Left ventricle myocardium superior (tissue), 1 donor: ENCODE measurements around the gene COL17A1. TPM values are rescaled to one million over a fixed set of nuclear protein-coding genes. Genes with fewer than 3 reads are reported as not detected.
A peak's percentile ranks its signal among the peaks of the same experiment; 100 is the strongest.

Experiments used
- ATAC-seq: fragments of 200-7000 bp; cut with Tn5 transposase; one replicate; pipeline ENCODE4 v1.9.1; 2020; ENCODE audit warnings: mild to moderate bottlenecking, moderate library complexity
- DNase-seq: peaks from one replicate; pipeline ENCODE4 v3.0.0-alpha.2; 2020
- intact Hi-C: fragments of 100-400 bp; cut with micrococcal nuclease; formaldehyde crosslinking; loops from one replicate; pipeline ENCODE4 v1.11.0; 2022
- total RNA-seq: library from RNA; stranded (reverse); fragmentation: NEBNext Ultra II Directional; extraction: Animal tissue kit (Norgen Biotek cat#: 25700); gene quantifications from one replicate; pipeline ENCODE4 v1.2.1, GENCODE V29; 2021
- donor health status: DM: no; HTN: yes; CAD: no; lungs with severe emphysema.

COL17A1 gene
- total RNA-seq, 1 donor from 2014 or later = 0.32 TPM

- intact Hi-C loops = no loop called here
- DNase-seq = no peak
- no peak for ATAC-seq
These were observed 14.3 kb upstream of the COL17A1 start for GRCh38 chr10:104099941-104100340.

- ATAC-seq (no peak), DNase-seq (no peak)
- intact Hi-C loops = no loop called here
These were observed 13.6 kb upstream of the COL17A1 start for GRCh38 chr10:104099269-104099668.

GRCh38 chr10:104098358-104098925 lies 12.8 kb upstream of the COL17A1 start:
- ATAC-seq (no peak), DNase-seq (no peak)
- intact Hi-C loops = no loop called here

- DNase-seq (no peak), ATAC-seq (no peak)
- intact Hi-C loops = no loop called here
These were observed 11.0 kb upstream of the COL17A1 start for GRCh38 chr10:104096692-104097091.

DNA sequence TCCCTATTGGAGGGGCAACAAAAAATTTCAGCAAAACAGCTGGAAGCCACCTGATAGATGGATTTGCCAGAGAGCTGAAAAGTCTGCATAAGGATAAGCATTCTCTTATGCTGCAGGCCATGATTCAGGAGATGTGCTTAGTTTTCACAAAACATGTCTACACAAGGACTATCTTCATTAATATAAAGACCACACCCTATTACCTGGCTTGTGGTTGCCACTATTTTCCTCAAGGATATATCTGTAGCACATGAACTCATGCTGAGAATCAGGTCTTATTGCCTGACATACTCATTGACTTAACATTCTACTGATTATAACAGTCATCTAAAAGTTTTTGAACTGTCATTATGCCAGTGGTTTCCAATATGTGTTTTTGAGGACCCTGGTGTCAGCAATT lies 7.1 kb upstream of the COL17A1 start:
- ATAC-seq (no peak), DNase-seq (no peak)
- intact Hi-C loops = no loop called here

DNA sequence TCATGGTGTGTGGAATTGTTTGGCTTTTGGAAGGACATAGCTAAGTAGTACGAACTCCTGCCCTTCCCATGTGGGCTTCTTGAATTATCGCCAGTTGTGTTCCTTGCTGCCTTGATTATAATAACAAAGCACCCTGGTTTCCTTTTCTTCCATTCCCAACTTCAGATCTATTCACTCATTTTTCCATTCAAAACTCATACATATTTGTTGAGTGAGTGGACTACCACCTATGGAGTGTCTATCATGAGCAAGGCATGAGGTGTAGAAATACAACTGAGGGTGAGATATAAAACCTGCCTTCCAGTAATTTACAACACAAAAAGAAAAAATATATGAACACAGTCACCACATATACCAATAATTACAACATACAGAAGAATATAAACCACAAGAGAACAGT lies 4.9 kb upstream of the COL17A1 start:
- DNase-seq = no peak
- no peak for ATAC-seq
- intact Hi-C loops = no loop called here

DNA sequence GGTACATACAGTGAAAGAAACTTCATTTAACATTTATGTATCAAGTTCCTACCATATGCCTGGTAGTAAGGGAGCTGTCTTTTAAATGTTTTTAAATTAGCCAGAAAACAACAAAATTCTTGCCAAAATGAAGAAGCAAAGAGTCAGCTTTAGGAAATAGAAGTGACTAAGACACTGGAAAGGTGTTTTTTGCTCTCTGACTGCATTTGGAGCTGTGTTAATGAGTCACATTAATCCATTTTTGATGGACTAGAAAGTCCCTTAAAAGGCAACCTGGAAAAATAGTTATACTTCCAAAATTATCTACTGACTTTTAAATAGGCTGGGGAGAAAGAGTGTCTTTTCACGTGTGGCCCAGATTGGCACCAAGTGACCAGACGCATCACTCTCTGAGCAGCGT lies 3.9 kb upstream of the COL17A1 start:
- ATAC-seq = no peak
- intact Hi-C loops = no loop called here
- DNase-seq = no peak

GRCh38 chr10:104088239-104088638 lies 2.6 kb upstream of the COL17A1 start:
- intact Hi-C loops = no loop called here
- ATAC-seq (no peak), DNase-seq (no peak)

DNA sequence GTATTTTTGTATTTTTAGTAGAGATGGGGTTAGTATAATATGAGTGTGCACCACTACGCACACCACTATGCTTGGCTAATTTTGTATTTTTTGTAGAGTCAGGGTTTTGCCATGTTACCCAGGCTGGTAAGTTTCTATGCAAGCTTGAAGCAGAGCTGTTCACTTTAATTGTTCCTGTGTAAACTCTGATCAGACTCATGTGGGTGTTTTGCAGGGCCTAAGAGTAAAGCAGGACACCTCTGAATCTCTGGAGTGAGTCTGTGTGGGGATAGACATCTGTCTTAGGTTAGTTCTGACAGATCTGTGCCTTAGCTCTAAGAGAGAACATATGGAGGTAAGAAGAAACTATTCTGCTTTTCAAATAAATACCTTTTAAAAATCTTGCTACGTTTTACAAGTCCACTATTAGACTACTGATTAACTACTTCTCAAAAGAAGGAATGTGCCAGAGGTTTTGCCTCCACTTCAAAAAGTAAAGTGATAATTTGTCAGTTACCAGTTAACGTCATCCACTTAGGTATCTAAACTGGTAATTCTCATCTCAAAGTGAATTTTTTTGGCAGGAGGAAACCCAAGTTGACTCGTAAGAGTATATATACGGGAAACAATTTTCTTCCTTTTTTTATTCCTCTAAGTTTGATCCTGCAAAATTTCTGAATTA lies 1.1 kb downstream of the COL17A1 start:
- DNase-seq (no peak), ATAC-seq (no peak)
- intact Hi-C loops = no loop called here

DNA sequence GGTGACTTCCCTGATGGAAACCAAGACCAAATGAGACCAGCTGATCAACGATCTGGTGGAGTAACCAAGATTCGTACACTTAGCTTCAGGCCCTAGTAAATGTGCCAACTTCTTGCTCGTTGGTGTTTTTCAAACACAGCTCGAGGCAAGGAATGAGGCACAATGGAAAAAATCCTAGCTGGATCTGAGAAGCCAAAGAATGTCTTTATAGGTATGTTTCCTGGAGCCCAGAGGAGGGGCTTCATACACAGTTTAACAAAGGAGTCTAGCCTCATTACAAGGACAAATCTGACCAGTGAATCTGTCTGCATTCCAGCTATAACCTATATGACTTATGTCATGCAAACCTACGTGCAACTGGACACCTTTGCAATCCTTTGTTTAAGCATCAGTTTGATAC lies 3.7 kb downstream of the COL17A1 start:
- intact Hi-C loops = no loop called here
- no peak for DNase-seq
- ATAC-seq = no peak

- ATAC-seq (no peak), DNase-seq (no peak)
- intact Hi-C loops = no loop called here
These were observed 4.9 kb downstream of the COL17A1 start for GRCh38 chr10:104080762-104081161.

DNA sequence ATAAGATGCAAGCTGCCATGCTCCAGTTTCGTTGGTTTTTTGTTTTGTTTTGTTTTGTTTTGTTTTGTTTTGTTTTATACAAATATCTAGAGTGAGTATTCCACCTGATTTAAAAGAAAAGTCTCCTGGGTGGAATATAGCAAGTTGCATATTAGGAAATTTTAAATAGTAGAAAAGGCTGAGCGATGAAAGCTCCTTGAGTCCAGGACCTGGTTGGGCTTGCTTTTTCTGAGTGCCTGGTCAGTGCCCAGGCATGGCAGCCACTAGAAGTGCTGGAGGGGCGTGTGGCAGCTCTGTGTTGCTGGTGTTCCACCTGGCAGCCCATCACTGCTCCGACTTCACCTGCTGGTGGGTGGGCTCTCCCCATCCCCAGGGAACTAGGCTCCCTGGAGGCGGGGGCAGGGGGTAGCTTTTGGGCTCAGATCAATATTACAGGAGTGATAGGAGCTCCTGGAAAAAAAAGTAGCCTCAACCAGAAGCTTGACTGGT lies 8.0 kb downstream of the COL17A1 start:
- ATAC-seq (no peak), DNase-seq (no peak)
- intact Hi-C loops = no loop called here

DNA sequence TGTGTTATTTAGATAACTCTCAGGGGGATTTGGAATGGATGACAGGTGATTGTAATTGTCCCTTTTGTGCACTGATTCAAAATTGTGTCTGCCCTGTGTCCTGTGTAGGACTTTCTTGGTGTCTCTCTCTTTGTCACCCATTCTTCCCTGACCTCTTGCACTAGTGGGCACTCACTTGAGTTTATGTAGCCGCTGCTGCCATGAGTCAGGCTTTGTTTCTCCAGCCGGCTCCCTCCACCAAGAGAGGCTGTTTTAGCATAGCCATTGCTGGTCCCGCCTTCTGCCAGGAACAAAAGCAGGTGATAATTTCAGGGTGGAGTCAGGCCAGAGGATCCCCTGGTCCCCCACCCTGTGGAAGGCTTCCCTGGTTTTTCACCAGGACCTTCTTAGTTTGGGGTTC lies 8.4 kb downstream of the COL17A1 start:
- ATAC-seq (no peak), DNase-seq (no peak)
- intact Hi-C loops = no loop called here

- intact Hi-C loops = no loop called here
- DNase-seq = peak; percentile 34
- ATAC-seq = peak; percentile 81
These were observed 8.9 kb downstream of the COL17A1 start for GRCh38 chr10:104076743-104077160.

DNA sequence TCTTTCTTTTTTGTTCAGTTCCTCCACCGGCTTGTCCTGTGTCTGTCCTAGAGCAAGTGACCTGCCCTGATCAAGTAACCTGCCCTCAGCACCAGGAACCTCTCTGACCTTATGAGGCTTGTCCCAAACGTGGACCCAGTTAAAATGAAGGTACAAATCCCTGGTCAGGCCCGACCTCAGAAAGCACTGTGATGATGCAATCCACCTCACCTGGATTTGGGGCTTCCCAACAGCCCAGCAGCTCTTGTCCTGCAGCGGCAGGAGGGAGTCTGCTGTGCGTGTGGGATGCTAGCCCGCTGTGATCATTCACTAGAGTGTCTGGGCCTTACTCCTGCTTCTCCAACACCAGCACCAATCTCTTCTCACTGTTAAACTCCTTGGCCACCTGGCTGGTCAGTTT lies 11.2 kb downstream of the COL17A1 start:
- intact Hi-C loops = no loop called here

DNA sequence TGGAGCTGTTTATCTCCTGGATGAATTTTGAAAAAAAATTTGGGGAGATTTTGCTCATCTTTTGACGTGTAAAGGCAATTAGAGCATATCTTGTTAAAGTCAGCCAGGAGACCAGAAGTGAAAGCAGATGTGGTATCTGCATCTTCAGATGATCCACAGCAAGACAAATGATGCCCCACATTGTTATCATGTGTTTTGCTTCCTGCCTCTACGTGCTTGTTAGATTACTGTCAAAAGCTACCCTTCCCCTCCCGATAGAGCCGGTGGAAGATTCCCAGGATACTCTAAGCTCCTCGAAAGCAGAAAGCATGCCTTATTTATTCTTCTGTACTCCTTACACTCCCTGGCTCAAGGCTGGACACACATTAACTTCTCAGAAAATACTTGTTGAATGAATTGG lies 12.9 kb downstream of the COL17A1 start:
- no peak for DNase-seq
- intact Hi-C loops = no loop called here
- ATAC-seq = no peak

More for the DNA sequence above, 11.2 kb downstream of the COL17A1 start:
- no peak for DNase-seq
- no peak for ATAC-seq

GRCh38 chr10:104069613-104070012 lies 16.1 kb downstream of the COL17A1 start:
- ATAC-seq (no peak), DNase-seq (no peak)
- intact Hi-C loops = no loop called here

GRCh38 chr10:104067525-104067924 lies 18.2 kb downstream of the COL17A1 start:
- no peak for ATAC-seq
- no peak for DNase-seq
- intact Hi-C loops = no loop called here

- DNase-seq = no peak
These were observed 18.7 kb downstream of the COL17A1 start for GRCh38 chr10:104066945-104067344.

GRCh38 chr10:104065748-104066147 lies 19.9 kb downstream of the COL17A1 start:
- intact Hi-C loops = no loop called here
- ATAC-seq (no peak), DNase-seq (no peak)

More at GRCh38 chr10:104066945-104067344, 18.7 kb downstream of the COL17A1 start:
- intact Hi-C loops = no loop called here
- no peak for ATAC-seq

DNA sequence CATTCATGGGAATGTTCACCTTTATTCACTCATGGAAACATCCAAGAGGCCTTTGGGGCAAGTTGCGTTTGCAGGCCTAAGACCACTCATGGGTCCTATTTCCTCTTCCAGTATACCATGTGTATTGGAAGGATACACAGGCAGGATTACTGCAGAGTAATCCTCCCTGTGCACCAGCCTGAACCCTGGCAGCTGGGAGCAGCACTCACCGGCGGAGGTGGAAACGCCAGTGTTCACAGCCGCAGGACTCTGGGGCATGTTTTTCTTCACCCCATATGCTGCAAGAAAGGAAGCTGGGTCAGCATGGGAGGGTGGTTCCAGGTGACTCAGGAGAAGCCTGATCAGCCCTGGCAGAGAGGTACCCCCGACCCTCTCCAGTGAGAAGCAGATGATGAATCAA lies 24.5 kb downstream of the COL17A1 start:
- DNase-seq = no peak
- no peak for ATAC-seq
- intact Hi-C loops = no loop called here
